Parathyroid adenoma (tissue), 2 donors: Measurements from ENCODE around the gene BANF1.

Source experiments
- H2AFZ ChIP-seq: fragments of 300-600 bp; sonication (generic); one replicate; pipeline ENCODE4 v1.7.0; 2017; ENCODE audit warnings: antibody characterized with exemption, mild to moderate bottlenecking
- H3K27ac ChIP-seq: fragments of 300-600 bp; sonication (generic); one replicate; pipeline ENCODE4 v1.7.0; 2017
- H3K27me3 ChIP-seq: fragments of 300-600 bp; sonication (generic); one replicate; pipeline ENCODE4 v1.7.0; 2017; ENCODE audit warnings: low read length; ENCODE audit not compliant: control insufficient read depth, insufficient read depth
- H3K36me3 ChIP-seq: fragments of 300-600 bp; sonication (generic); one replicate; pipeline ENCODE4 v1.7.0; 2017; ENCODE audit warnings: low read length; ENCODE audit not compliant: control insufficient read depth, insufficient read depth
- H3K4me1 ChIP-seq: fragments of 300-600 bp; sonication (generic); one replicate; pipeline ENCODE4 v1.7.0; 2017; ENCODE audit warnings: control low read depth
- H3K4me2 ChIP-seq: fragments of 300-600 bp; sonication (generic); one replicate; pipeline ENCODE4 v1.7.0; 2017; ENCODE audit warnings: low read length
- H3K4me3 ChIP-seq: fragments of 300-600 bp; sonication (generic); one replicate; pipeline ENCODE4 v1.7.0; 2017; ENCODE audit warnings: low read depth, low read length
- H3K79me2 ChIP-seq: fragments of 300-600 bp; sonication (generic); one replicate; pipeline ENCODE4 v1.7.0; 2017; ENCODE audit warnings: control low read depth
- H3K9ac ChIP-seq: fragments of 300-600 bp; sonication (generic); one replicate; pipeline ENCODE4 v1.7.0; 2017; ENCODE audit warnings: mild to moderate bottlenecking
- H3K9me3 ChIP-seq: fragments of 300-600 bp; sonication (generic); one replicate; pipeline ENCODE4 v1.7.0; 2017; ENCODE audit warnings: low read length; ENCODE audit not compliant: control insufficient read depth
- CTCF ChIP-seq: fragments of 300-600 bp; sonication (generic); IDR thresholded peaks from one replicate; pipeline ENCODE4 v1.7.0; 2017; ENCODE audit warnings: antibody characterized with exemption, mild to moderate bottlenecking
- donor health status: primary hyperparathyroidism.

The BANF1 gene

DNA sequence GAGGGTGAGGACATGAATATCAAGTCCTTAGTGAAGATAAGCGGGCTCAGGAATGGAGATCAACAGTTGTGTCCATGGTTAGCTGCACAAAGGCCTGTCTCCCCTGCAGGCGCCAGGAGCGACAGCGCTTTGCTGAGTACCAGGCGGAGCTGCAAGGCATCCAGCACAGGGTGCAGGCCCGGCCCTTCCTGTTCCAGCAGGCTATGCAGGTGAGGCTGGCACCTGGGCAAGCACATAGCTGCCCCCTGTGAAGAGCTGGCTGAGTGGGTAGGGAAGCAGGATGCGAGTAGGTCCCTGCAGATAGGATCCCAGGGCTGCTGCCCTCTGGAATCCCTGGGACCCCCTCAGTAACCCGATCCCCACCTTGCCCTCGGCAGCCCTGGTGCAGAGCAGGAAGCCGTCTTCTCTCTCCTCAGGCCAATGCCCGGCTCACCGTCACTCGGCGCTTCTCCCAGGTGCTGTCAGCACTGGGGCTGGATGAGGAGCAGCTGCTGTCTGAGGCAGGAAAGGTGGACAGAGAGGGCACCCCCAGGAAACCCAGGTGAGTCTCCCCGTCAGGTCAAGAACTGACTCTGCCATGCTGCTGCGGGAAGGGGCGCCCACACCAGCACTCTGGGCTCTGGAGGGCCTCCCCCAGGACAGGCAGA is 43.4 kb upstream of the BANF1 start:
- Histone ChIP-seq H2AFZ (no peak overlapping the region), H3K9ac (no peak overlapping the region), H3K36me3 (no peaks in the 10 kb centered on the region), H3K27me3 (no peaks in the 10 kb centered on the region), H3K27ac (no peak overlapping the region), H3K9me3 (no peaks in the 10 kb centered on the region), H3K4me3 (no peak overlapping the region), H3K4me2 (no peak overlapping the region), H3K4me1 (peaks cover 7% of the 10 kb centered on the region), H3K79me2 (peaks cover 12% of the 10 kb centered on the region)
- TF ChIP-seq CTCF = no peak

DNA sequence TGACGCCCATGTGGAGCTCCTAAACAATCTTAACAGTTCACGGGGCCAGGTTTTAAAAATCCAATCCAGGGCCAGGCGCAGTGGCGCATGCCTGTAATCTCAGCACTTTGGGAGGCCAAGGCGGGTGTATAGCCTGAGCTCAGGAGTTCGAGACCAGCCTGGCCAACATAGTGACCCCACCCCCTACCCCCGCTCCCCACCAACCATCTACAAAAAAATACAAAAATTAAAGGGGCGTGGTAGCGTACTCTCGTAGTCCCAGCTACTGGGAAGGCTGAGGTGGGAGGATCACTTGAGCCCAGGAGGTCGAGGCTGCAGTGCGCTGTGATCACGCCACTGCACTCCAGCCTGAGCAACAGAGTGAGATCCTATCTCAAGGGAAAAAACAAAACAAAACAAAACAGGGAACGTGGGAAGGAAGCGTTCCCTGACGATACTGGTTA is 41.5 kb upstream of the BANF1 start:
- peaks cover 12% of the 10 kb centered on the region for H3K79me2 ChIP-seq
- TF ChIP-seq CTCF = no peak
- H3K4me1 ChIP-seq = peaks cover 7% of the 10 kb centered on the region
- no peaks in the 10 kb centered on the region for H3K27me3 ChIP-seq
- H3K9me3 ChIP-seq = no peaks in the 10 kb centered on the region
- peak overlapping the region; percentile 91 for H3K4me3 ChIP-seq
- peak overlapping the region; percentile 97 for H2AFZ ChIP-seq
- no peak overlapping the region for H3K9ac ChIP-seq
- peak overlapping the region; percentile 90 for H3K27ac ChIP-seq
- H3K4me2 ChIP-seq = peak overlapping the region; percentile 73
- no peaks in the 10 kb centered on the region for H3K36me3 ChIP-seq

GRCh38 chr11:65961267-65962140 is 40.8 kb upstream of the BANF1 start, which contains the start of gene SART1:
Gene SART1, plus strand, starts transcription at chr11:65961734. Its CDS starts 47 bp downstream, at chr11:65961781.
- no peak for TF ChIP-seq CTCF
- peaks cover 12% of the 10 kb centered on the region for H3K79me2 ChIP-seq
- H3K27ac ChIP-seq = peak within 1 kb of the TSS; percentile 90
- H3K4me1 ChIP-seq = peaks cover 7% of the 10 kb centered on the region
- no peaks in the 10 kb centered on the region for H3K36me3 ChIP-seq
- no peaks in the 10 kb centered on the region for H3K9me3 ChIP-seq
- H2AFZ ChIP-seq = peak within 1 kb of the TSS; percentile 97
- H3K27me3 ChIP-seq = no peaks in the 10 kb centered on the region
- H3K4me2 ChIP-seq = peak within 1 kb of the TSS; percentile 78
- peak within 1 kb of the TSS; percentile 72 for H3K9ac ChIP-seq
- peak within 1 kb of the TSS; percentile 91 for H3K4me3 ChIP-seq

DNA sequence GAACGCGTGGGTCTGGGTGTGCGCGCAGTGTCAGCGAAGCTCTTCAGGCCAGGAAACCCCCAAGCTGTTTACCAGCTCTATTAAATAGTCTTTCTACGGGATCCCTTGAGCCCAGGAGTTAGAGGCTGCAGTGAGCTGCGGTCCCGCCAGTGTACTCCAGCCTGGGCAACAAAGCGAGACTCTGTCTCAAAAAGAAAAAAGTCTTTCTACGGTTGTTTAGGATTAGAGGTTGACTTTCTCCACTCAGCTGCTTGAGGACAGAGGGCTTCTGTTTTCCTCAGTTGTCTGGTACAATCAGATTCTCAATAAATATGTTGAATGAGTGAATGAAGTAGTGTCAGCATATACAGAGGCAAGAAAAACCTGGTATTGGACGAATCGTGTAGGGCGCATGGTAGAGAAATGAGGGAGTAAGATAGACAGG is 40.1 kb upstream of the BANF1 start:
- Histone ChIP-seq H3K9me3 (no peaks in the 10 kb centered on the region), H2AFZ (no peak overlapping the region), H3K36me3 (no peaks in the 10 kb centered on the region), H3K27ac (no peak overlapping the region), H3K9ac (no peak overlapping the region), H3K4me3 (peak overlapping the region; percentile 44), H3K4me1 (peaks cover 7% of the 10 kb centered on the region), H3K79me2 (peaks cover 12% of the 10 kb centered on the region), H3K4me2 (peak overlapping the region; percentile 78), H3K27me3 (no peaks in the 10 kb centered on the region)
- no peak for TF ChIP-seq CTCF
